ENCODE data around the gene DENND5A. TPM values are rescaled to one million over a fixed set of nuclear protein-coding genes. Genes with fewer than 3 reads are reported as not detected.
A peak's percentile ranks its signal among the peaks of the same experiment; 100 is the strongest.

DENND5A gene
- total and polyA plus RNA-seq, 2 experiments from 2014 or later, result 99.5 to 196 TPM

DNA sequence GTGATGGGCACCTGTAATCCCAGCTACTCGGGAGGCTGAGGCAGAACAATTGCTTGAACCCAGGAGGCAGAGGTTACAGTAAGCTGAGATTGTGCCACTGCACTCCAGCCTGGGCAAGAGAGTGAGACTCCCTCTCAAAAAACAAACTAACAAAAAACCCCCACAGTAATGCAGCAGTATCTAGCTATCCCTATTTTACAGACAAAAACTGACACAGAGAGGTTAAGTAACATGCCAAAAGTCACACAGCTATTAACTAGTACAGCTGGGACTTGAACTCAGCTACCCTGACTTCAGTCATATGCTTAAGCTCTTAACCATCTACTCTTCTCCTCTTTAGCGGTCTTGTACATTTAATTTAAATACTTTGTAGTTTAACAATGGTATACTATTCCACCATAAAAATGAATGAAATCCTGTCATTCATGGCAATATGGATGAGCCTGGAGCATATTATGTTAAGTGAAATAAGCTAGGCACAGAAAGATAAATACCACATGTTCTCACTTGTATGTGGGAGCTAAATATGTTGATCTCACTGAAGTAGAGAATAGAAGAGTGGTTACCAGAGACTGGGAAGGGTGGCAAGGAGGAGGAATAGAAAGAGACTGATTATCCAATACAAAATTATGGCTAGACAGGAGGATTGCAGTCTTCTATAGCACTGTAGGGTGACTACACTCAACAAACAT is 82.8 kb downstream of the DENND5A start:
- TF ChIP-seq, protein P1, sequence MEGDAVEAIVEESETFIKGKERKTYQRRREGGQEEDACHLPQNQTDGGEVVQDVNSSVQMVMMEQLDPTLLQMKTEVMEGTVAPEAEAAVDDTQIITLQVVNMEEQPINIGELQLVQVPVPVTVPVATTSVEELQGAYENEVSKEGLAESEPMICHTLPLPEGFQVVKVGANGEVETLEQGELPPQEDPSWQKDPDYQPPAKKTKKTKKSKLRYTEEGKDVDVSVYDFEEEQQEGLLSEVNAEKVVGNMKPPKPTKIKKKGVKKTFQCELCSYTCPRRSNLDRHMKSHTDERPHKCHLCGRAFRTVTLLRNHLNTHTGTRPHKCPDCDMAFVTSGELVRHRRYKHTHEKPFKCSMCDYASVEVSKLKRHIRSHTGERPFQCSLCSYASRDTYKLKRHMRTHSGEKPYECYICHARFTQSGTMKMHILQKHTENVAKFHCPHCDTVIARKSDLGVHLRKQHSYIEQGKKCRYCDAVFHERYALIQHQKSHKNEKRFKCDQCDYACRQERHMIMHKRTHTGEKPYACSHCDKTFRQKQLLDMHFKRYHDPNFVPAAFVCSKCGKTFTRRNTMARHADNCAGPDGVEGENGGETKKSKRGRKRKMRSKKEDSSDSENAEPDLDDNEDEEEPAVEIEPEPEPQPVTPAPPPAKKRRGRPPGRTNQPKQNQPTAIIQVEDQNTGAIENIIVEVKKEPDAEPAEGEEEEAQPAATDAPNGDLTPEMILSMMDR (IDR thresholded peaks at IDR 0.05; ENCODE audit: low read depth, low read length), result no peak
- Histone ChIP-seq H3K36me3 (peaks cover 25% of the 10 kb centered on the region), H3K27me3 (no peaks in the 10 kb centered on the region), H3K9me3 (ENCODE audit: low read depth) (no peaks in the 10 kb centered on the region), H3K4me3 (no peak overlapping the region), H3K4me1 (ENCODE audit: low read depth) (no peaks in the 10 kb centered on the region), H3K27ac (no peak overlapping the region)
- DNase-seq (ENCODE audit: low read depth in 1 of 2, low spot score in 1 of 2), result no peak

DNA sequence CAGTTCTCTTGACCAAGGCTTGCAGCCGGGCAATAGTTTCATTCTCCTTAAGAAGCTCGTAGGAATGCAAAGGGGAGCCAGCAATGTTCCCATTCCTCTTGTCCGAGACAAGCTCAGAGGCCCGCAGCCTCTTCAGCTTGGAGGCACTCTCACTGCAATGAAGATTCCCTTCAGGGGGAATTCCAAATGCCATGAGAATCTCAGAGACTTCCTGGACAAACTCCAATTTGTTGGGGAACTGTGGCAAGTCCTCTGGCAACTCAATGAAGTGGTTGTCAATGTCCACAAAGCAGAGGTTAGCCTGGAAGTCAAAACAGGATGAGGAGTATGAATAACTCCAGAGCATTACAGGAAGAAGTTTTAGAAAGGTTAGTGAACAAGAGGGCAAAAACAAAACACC is 84.4 kb downstream of the DENND5A start:
- TF ChIP-seq, protein P1 (IDR thresholded peaks at IDR 0.05; ENCODE audit: low read depth, low read length), result no peak
- H3K36me3 ChIP-seq, result peaks cover 37% of the 10 kb centered on the region
- no peaks in the 10 kb centered on the region for H3K4me1 ChIP-seq (ENCODE audit: low read depth)
- H3K9me3 ChIP-seq (ENCODE audit: low read depth), result no peaks in the 10 kb centered on the region
- no peak overlapping the region for H3K4me3 ChIP-seq
- H3K27me3 ChIP-seq, result no peaks in the 10 kb centered on the region
- H3K27ac ChIP-seq, result no peak overlapping the region
- peak in 1 of 2 donors; percentile 48 for DNase-seq (ENCODE audit: low read depth in 1 of 2, low spot score in 1 of 2)

DNA sequence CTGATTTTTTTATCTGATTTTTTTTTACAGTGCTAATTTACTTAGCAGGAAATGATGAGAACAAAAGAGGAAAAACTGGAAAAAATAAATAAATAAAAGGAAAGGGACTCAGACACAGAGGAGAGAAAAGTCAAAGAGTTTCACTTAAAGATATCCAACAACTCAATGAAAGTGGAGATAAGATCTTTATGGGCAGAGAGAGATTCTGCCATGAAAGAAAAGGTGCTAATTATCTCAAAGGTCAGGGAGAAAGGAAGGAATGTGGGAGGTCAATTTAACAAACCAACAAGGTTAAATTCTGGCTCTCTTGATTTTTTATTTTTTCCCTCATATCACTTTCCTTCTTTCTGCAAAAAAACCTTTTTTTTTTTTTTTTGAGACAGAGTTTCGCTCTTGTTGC is 86.0 kb downstream of the DENND5A start:
- Histone ChIP-seq H3K27ac (no peak overlapping the region), H3K4me1 (ENCODE audit: low read depth) (no peaks in the 10 kb centered on the region), H3K36me3 (peaks cover 37% of the 10 kb centered on the region), H3K9me3 (ENCODE audit: low read depth) (no peaks in the 10 kb centered on the region), H3K4me3 (no peak overlapping the region), H3K27me3 (no peaks in the 10 kb centered on the region)
- no peak for DNase-seq (ENCODE audit: low read depth in 1 of 2, low spot score in 1 of 2)
- TF ChIP-seq, protein P1 (IDR thresholded peaks at IDR 0.05; ENCODE audit: low read depth, low read length), result no peak

DNA sequence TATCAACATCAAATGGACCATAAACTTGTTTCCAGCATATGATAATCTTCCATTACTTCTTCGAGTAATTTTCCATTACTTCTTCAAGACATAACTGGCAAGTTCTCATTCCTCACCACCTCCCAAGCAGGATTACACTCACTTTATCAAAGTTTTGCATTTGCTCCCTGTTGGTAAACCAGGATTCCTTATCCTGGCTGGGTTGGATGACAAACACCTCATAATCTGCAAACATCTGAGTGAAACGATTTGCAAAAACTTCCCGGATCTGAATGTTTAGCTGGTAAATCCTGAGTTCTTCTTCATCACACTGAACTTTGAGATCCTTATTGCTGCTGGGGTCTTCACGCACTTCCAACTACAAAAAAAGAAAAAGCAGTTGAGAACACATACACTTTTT is 86.4 kb downstream of the DENND5A start:
- H3K27me3 ChIP-seq, result no peaks in the 10 kb centered on the region
- peaks cover 35% of the 10 kb centered on the region for H3K36me3 ChIP-seq
- no peaks in the 10 kb centered on the region for H3K9me3 ChIP-seq (ENCODE audit: low read depth)
- no peaks in the 10 kb centered on the region for H3K4me1 ChIP-seq (ENCODE audit: low read depth)
- DNase-seq (ENCODE audit: low read depth in 1 of 2, low spot score in 1 of 2), result no peak
- no peak overlapping the region for H3K27ac ChIP-seq
- H3K4me3 ChIP-seq, result no peak overlapping the region
- TF ChIP-seq, protein P1 (IDR thresholded peaks at IDR 0.05; ENCODE audit: low read depth, low read length), result no peak

DNA sequence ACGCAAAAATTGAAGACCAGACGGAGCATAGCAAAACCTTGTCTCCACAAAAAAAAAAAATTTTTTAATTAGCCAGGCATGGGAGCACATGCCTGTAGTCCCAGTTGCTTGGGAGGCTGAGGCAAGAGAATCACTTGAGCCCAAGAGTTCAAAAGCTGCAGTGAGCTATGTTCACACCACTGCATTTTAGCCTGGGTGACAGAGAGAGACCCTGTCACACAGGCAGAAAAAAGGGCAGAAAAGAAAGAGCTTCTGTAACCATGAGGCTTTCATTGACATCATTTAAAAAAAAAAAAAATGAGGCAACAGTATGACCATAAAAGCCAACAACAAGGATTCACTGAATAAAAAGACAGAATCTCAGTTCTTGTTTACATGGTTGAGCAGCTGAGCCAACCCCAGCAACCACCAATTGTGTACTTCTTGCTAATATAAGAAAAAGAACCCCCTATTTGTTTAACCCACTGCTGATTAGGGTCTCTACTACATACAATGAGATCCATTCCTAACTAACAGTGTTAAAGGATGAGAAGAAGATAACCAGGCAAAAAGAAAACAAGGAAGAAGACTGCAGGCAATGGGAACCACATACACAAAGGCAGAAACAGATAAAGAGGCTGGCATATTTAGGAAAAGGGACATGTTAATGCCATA is 87.6 kb downstream of the DENND5A start:
- DNase-seq (ENCODE audit: low read depth in 1 of 2, low spot score in 1 of 2), result no peak

More for the DNA sequence above, 87.6 kb downstream of the DENND5A start:
- no peaks in the 10 kb centered on the region for H3K4me1 ChIP-seq (ENCODE audit: low read depth)
- TF ChIP-seq, protein P1 (IDR thresholded peaks at IDR 0.05; ENCODE audit: low read depth, low read length), result no peak
- H3K27me3 ChIP-seq, result no peaks in the 10 kb centered on the region
- peaks cover 40% of the 10 kb centered on the region for H3K36me3 ChIP-seq
- no peak overlapping the region for H3K4me3 ChIP-seq
- no peaks in the 10 kb centered on the region for H3K9me3 ChIP-seq (ENCODE audit: low read depth)
- H3K27ac ChIP-seq, result no peak overlapping the region

Data from cardiac muscle cell (in vitro differentiated cells and primary cell).